ENCODE data around the gene PLA2G6. TPM values are rescaled to one million over a fixed set of nuclear protein-coding genes. Genes with fewer than 3 reads are reported as not detected.
"Not testable (repeated sequence)": the region's sequence is repeated elsewhere in the genome, so short reads cannot be mapped to it uniquely, and the experiment has no call there.

The PLA2G6 gene
- total RNA-seq, 1 donor from 2014 or later, result 17.0 TPM

- intact Hi-C loops (cut with micrococcal nuclease), result no loop called here
- ATAC-seq (no peak), DNase-seq (no peak)
Observed at GRCh38 chr22:38173641-38173906, 8.1 kb downstream of the PLA2G6 start.

GRCh38 chr22:38172832-38173640 is 8.6 kb downstream of the PLA2G6 start:
- ATAC-seq (peak; percentile 67), DNase-seq (peak; percentile 83)
- intact Hi-C loops (cut with micrococcal nuclease), result no loop called here

GRCh38 chr22:38171927-38172831 is 9.5 kb downstream of the PLA2G6 start:
- intact Hi-C loops (cut with micrococcal nuclease), result no loop called here
- no peak for DNase-seq
- ATAC-seq, result no peak

GRCh38 chr22:38170469-38170868 is 11.2 kb downstream of the PLA2G6 start:
- DNase-seq (no peak), ATAC-seq (no peak)
- intact Hi-C loops (cut with micrococcal nuclease), result no loop called here

GRCh38 chr22:38169116-38169515 is 12.5 kb downstream of the PLA2G6 start:
- intact Hi-C loops (cut with micrococcal nuclease), result no loop called here
- DNase-seq, result no peak
- no peak for ATAC-seq

- peak; percentile 89 for ATAC-seq
- intact Hi-C loops (cut with micrococcal nuclease), result no loop called here
- DNase-seq, result peak; percentile 87
Observed at GRCh38 chr22:38167988-38168407, 13.6 kb downstream of the PLA2G6 start.

GRCh38 chr22:38165922-38166593 is 15.6 kb downstream of the PLA2G6 start:
- ATAC-seq (no peak), DNase-seq (no peak)
- intact Hi-C loops (cut with micrococcal nuclease), result no loop called here

- intact Hi-C loops (cut with micrococcal nuclease), result no loop called here
- DNase-seq (no peak), ATAC-seq (no peak)
Observed at GRCh38 chr22:38164551-38164918, 17.1 kb downstream of the PLA2G6 start.

- DNase-seq, result no peak
- intact Hi-C loops (cut with micrococcal nuclease), result no loop called here
- peak; percentile 33 for ATAC-seq
Observed at GRCh38 chr22:38163844-38164550, 17.6 kb downstream of the PLA2G6 start.

- DNase-seq (peak; percentile 47), ATAC-seq (peak; percentile 3)
- intact Hi-C loops (cut with micrococcal nuclease), result no loop called here
Observed at GRCh38 chr22:38162881-38163843, 18.5 kb downstream of the PLA2G6 start.

- DNase-seq (no peak), ATAC-seq (no peak)
- intact Hi-C loops (cut with micrococcal nuclease), result no loop called here
Observed at GRCh38 chr22:38155703-38156102, 25.9 kb downstream of the PLA2G6 start.

GRCh38 chr22:38154563-38154915 is 27.1 kb downstream of the PLA2G6 start:
- DNase-seq; intact Hi-C loops (cut with micrococcal nuclease); ATAC-seq: not testable (repeated sequence)

- ATAC-seq, result no peak
- DNase-seq, result no peak
- intact Hi-C loops (cut with micrococcal nuclease), result no loop called here
Observed at GRCh38 chr22:38153821-38154562, 27.6 kb downstream of the PLA2G6 start.

GRCh38 chr22:38151126-38151500 is 30.5 kb downstream of the PLA2G6 start:
- ATAC-seq (no peak), DNase-seq (no peak)
- intact Hi-C loops (cut with micrococcal nuclease), result no loop called here

- intact Hi-C loops (cut with micrococcal nuclease), result no loop called here
- DNase-seq (no peak), ATAC-seq (no peak)
Observed at GRCh38 chr22:38148245-38148644, 33.4 kb downstream of the PLA2G6 start.

- intact Hi-C loops (cut with micrococcal nuclease); DNase-seq; ATAC-seq: not testable (repeated sequence)
Observed at GRCh38 chr22:38146166-38146565, 35.5 kb downstream of the PLA2G6 start.

GRCh38 chr22:38144025-38144405 is 37.6 kb downstream of the PLA2G6 start:
- intact Hi-C loops (cut with micrococcal nuclease), result no loop called here
- DNase-seq, result no peak
- no peak for ATAC-seq

- DNase-seq (no peak), ATAC-seq (no peak)
- intact Hi-C loops (cut with micrococcal nuclease), result no loop called here
Observed at GRCh38 chr22:38142606-38143005, 39.0 kb downstream of the PLA2G6 start.

Data from left ventricle myocardium superior (tissue), 1 donor.